Tongue (tissue), 2 donors: Measurements from ENCODE around the gene SHC4. TPM values are rescaled to one million over a fixed set of nuclear protein-coding genes. Genes with fewer than 3 reads are reported as not detected.

Experiments
- DNase-seq: peaks from one replicate; pipeline ENCODE4 v3.0.0-alpha.2; 2015
- total RNA-seq: library from RNA; depleted of rRNA; stranded (reverse); fragments of >200 nt; gene quantifications from one replicate; pipeline ENCODE4 v1.2.3, GENCODE V29; 2014

The SHC4 gene
- total RNA-seq, 1 donor from 2014 or later = 7.7 TPM

DNA sequence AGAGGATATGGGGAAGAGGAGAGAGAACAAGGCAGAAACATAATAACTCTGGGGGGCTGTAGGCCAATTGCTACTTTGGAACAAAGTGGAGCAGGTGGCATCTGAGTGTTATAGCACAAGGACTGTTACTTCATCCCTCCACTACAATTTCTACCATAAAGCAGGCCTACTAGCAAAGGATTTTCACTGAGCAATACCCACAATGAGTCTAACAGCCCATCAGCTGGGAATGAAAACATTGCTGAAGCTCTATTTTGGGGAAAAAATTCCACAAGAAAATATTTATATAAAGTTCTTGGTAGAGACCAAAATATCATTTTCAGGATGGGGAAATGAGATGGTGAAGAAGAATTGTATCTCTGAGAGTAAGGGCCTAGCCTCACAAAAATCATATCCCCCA, 3.6 kb upstream of the SHC4 start:
- no peak for DNase-seq

DNA sequence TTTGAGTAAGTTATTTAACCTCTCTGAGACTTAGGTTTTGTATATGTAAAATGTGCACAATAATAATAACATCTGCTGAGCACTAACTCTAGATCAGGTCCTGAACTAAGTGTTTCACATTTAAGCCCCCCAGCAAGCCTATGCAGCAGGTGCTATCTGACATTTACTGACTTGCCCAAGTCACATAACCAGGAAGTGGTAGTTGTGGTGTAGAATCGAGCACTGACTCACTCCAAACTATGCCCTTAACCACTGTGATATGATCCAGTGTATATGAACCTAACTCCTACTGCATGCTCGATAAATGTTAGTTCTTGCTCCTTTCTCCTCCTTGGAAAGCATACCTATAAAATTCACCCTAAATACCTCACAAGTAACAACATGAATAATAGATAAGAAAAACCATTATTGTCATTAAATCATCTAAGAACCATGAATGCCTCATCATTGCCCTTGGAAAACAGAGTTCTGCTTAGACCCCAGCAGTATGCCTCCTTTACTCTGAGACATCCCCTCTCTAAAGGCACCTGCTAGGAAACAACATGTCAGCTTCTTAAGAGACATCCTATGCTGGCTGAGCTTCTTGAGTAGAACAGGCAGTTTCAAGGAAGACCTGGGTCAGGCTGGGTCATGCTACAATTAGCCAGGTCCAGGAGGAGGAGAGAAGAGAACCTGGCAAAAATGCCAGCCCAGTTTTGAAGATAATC, 3.0 kb upstream of the SHC4 start:
- no peak for DNase-seq

DNA sequence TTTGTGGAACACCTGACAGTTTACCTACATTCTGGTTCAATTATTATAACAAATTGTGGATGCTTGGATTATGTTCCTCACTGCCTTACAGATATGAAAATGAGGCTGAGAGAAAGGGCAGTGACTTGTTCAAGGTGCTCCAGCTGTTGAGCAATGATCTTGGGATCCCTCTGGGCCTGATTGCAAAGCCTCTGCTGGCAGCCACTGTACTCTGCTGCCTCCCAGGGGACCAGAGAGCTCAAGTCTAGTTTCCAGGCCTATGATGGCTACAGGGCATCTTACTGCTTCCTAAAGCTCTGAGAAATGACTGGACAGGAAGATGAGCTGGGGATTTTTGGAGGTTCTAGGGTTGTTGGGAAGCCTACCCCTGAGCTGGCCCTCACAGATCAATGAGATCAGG, 2.3 kb upstream of the SHC4 start:
- DNase-seq = no peak

DNA sequence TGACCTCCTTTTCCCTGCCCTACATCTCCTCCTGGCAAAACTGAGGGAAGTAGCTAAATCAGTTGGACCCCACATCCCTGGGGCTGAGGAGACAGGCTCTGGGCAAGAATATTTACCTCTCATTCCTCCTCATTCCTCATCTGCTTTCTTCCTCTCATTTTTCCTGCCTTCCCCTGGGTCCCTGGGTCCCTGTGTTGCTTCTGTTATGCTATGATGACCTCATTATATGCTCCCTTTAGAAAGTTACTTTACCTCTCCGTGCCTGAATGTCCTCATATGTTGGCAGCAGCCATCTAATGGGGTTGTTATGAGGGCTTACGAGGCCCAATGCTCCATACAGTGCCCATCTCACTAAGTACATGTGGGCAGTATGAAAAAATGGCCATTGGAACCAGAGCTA, 1.2 kb upstream of the SHC4 start:
- no peak for DNase-seq

DNA sequence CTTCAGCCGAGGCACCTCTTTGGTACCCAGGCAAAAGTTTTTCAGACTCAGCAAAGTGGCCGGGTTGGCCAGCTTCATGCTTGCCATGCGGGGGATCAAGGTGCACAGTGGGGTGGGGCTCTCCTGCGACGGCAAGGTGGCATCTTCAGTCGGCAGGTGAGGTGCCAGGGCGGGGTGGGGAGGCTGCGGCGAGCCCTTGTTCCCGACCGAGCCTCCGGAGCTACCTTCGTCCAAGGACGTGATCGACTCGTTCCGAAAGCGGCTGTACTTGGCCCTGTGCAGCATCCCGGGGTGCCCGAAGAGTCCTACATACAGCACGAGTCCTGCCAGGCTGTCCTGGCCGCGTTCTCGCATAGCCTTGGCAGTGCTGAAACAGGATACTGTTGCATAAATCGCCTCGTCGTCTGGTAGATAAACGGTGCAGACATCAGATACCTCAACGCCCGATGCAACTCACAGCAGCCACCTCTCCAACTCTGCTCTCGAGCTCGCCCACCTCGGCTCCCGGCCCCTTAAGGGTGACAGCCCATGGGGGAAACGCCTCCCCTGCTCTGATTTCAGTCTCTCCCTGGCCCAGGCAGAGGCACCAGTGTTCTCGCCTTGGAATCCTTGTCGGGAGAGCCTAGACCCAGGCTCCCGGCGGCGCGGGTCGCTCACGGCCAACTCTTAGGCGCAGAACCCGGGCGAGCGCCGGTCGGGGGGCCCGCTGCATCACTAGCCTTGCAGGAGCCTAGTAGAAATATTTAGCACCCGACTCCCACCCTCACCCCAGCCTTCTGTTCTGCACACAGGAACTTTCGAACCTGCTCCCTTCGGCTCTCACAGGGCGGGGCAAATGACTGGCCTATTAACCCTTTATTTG, 826 bp downstream of the SHC4 start:
- peak; percentile 58 for DNase-seq

DNA sequence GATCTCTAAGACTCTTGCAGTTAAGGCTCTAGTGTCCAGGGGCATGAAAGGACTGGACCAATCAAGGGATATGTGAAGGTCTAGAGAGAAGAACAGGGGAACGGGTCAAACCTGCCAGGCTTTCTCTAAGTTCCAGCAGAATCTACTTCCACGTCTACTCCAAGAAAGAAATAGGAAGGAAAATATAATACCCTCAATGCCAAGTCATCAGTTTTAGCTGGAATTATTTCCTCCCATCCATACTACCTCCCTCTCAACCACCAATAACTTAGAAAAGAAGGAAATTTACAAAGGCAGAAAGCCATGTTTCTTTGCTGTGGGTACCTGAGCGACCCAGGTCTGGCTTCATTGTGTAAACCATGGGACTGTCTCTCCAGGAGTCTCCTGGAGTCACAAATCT, 7.8 kb downstream of the SHC4 start:
- no peak for DNase-seq

DNA sequence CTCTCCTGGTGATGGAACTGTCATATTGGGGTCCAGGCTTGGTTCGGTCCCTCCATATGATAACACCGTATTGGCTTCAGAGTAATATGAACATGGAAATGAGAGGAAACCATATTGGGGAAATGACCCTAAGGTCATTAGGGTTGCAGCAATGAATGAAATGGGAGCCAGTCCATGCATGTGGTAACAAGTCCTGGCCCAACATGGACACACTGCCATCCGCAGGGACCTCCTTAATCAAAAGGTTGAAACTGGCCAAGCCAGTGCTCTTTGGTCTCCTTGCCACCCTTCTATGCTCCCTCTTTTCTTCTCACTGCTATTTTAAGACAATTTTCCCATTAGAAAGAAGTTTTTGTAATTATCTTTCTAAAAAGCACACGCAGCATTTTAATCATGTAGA, 8.3 kb downstream of the SHC4 start:
- DNase-seq = no peak

DNA sequence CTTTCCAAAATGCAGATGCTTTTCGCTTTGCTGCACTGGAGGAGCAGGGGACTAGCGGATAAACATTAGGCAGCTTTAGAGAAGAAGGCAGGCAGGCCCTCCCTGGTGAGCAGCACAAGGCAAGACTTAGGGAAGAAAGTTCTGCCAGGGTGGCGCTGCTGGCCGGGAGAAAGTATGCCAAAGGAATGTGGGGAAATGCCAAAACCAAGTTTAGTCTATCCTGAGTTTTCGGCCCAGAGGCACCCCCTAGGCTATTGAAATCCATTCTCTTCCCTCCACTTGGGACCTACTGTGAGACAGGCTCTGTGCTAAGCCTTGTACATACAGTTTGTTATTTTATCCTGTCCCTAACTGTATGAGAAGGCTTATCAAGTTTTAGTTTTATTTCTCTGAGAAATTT, 9.2 kb downstream of the SHC4 start:
- no peak for DNase-seq

DNA sequence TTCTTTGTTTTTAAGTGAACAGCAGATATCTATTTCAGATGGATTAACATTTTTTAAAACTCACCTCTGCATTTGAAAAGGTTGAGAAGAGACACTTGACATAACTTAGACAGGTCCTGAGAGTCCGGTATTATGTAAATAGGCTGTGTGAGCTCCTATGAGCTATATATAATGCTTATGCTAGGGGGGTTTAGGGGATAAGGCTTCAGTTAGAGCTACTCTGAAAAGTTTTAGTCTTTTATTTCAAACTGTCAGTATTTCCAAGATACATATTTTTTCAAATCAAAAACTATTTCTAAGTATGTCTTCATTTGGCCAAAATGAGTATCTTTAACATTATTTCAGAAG, 16.9 kb downstream of the SHC4 start:
- DNase-seq = no peak

DNA sequence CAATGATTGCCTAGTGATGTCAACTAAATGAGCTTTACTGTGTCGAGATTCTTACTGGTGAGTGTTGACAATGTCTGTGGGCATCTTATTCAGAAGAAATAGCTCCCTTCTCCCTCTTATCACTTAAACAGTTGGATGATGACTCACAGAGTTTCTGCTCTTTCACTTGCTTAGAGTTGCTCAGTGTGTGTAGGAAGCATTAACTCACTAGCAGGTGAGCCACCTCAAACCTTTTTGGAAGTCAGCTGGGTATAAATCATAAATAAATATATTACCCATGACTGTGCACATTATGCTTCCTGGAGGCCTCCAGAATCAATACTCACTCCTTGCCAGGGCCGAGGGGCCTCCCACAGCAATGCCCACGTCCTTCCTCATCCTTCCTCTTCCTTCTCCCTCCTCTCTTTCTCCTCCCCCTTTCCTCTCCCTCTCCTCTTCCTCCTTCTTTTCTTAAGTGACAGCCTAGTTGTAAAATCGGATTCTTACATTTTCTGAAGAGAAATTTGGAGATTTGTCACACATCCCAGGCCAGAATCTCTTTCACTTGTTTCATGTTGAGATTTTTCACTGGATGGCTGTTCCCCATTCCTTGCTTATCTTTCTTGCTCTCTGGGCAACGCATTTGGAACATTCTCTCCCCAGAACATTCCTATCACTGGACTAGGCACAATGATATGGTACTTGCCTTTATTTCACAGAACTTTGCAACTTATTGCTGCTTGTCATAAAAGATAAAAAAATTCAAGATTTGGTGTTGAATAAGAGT, 17.5 kb downstream of the SHC4 start:
- DNase-seq = no peak

DNA sequence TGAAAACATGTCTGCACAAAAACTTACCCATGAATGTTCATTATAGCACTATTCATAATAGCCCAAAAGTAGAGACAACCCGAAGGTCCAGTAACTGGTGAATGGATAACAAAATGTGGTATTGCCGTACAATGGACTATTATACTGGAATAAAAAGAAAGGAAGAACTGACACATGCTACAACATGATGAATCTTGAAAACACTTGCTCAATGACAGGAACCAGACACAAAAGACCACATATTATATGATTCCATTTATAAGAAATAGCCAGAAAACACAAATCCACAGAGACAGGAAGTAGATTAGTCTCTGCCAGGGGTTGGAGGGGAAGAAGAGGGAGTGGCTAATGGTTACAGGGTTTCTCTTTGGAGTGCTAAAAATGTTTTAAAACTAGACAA, 18.3 kb downstream of the SHC4 start:
- no peak for DNase-seq

DNA sequence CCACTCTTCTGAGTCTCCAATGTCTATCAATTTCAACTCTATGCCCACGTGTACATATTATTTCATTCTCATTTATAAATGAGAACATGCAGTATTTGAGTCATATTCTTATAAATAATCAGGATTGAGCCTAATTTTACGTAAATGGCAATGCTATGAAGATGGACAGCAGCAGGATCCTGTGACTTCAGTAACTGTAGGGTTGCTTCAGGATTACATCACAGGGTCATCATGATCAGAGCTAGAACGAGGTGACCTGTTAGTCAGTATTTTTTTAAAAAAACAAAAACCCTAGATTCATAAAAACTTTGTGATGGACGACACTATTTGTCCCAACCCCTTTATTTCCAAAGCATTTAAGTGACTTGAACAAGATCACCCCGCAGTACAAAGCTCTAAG, 21.8 kb downstream of the SHC4 start:
- DNase-seq = no peak

DNA sequence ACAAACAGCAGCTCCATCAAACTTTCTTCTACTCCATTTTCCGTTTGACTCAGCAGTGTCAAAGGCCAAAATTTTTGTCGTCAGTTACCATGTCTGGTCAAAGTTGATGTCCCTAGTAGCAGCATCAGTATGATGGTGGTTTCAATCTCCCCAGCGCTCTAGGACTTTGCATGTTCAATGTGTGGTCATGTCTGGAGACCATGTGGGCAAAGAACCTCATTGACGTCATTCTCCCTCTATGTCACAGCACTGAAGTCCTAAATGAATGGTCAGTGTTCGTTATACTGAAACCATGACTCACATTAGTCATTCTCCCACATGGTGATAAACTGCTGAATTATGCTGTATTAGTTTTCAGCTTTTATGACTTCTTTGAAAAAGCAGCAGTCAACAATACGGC, 23.2 kb downstream of the SHC4 start:
- DNase-seq = no peak

DNA sequence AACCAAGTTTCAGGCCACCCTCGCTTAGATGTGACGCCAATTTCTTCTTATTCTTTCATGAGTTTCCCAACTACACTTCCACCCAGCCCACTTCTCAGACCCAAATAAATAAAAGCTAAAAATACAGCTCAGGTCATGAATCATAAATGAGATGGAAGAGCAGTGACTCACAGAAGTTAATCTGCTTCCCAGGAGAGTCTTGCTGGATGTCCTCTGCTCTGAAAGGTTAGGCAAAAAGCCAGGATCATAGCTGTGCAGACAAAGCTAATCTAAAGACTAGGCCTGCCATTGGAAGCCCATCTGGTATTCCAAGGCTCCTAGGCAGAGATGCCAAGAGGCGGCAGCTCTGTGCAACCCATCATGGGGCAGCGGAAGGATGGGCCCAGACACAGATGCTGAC, 24.1 kb downstream of the SHC4 start:
- no peak for DNase-seq

DNA sequence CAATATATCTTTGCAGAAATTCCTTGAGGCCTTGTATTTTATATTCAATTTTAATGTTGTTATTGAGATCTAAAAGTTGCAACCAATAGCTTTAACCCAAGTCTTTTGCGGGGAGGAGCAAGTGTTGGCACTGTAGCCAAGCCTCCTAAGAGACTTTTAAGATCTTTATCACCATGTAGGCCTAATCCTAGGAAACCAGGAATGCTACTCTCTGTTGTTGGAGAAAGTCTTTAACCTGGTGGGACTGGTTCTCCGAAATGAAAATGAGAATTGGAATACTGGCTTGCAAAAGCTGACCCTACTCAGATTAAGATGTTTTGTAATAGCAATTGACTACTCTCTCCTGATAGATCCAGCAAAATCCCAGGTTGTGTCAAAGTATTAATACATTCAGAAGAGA, 25.8 kb downstream of the SHC4 start:
- no peak for DNase-seq

DNA sequence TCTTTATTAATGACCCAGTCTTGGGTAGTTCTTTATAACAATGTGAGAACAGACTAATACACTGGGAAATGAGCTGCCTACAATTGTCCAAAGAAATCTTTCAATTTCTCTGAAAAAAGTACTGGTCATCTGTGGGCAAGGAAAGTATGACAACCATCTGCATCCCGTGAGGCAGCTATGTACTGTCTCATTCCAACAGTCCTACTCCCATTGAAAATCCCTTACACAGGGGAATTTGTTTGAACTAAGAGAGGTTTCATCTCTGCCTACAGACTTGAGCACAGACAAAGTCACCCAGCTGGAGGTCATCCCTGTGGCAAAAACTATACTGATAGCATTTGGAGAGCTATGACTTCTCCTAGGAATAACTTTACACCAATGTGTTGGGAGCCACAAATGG, 27.1 kb downstream of the SHC4 start:
- no peak for DNase-seq

DNA sequence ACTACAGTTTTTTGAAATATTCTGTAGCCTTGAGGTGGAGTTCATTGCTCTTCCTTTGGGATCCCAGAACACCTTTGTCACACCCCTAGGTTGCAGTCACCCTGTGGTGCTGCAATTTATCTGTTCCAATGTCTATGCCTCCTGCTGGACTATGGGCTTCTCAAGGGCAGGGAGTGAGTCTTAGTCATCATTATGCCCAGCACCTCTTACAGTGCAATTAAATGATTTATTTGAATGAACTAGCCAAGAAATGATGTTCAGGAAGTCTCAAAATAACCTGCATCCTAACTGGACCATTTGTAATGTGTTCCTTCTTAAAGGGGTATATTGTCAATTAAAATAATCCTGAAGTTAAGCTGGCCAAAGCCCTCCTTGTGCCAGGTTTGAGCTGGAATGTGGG, 28.5 kb downstream of the SHC4 start:
- DNase-seq = no peak

DNA sequence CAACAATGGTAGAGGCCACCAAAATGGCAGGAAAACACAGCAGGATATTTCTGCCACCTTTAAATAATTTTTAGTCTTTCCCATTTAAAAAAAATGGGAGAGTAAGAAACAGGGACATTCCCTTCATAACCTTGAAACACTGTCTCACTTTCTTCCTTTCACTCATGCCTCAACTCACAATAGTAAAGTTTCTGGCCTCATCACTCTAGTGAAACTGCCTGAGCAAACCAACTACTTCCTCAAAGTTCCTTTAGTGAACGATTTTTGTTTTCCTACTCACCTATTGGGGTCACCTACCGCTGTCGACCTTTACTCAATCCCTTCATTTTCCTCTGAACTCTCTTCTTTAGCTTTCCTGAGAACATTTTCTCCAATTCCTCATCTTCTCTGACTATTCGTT, 33.0 kb downstream of the SHC4 start:
- DNase-seq = no peak

DNA sequence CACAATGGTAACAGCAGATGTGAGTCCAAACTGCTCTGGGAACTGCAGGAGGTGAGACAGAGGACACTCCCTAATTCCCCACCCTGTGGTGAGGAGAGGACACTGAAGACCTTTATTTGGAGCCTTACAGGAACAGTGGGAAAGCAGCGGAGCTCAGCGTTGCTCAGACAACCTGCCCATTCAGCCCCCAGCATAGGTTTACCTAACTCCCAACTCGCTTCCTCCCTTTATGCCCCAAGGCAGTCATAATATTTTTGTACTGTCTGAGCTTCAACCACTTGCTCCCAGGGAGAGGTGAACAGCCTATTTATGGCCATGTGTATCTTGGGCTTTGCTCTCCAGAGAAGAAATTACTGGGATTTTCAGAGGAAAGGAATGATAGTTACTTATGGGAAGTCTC, 34.1 kb downstream of the SHC4 start:
- no peak for DNase-seq

DNA sequence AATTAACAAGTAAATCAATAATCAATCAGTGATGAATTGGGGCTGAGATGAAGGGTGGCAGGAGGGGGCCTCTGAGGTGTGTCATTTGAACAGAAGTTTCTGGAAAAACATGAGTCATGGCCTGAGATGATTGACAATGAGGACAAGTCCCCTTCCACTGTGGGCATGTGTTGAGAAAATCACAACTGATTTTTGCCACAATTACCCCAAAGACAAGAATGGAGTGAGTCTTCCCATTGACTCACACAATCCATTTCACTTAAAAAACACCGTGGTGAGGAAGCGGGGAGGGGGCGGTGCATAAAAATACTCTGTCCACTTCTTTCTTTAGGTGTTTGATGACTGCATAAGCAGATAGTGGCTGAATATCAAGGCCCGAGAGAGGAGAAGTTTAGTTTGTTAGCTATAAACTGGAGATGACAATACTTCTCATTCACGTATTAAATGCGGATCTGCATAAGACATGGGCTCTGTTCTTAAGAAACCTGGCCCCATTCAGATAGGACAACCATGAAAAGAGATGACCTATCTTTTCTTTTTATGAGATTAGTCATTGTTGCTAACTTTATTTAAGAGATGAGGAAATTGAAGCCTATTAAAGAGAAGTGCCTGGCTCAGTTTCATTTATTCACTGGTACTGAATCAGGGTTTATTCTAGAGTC, 34.7 kb downstream of the SHC4 start:
- no peak for DNase-seq

DNA sequence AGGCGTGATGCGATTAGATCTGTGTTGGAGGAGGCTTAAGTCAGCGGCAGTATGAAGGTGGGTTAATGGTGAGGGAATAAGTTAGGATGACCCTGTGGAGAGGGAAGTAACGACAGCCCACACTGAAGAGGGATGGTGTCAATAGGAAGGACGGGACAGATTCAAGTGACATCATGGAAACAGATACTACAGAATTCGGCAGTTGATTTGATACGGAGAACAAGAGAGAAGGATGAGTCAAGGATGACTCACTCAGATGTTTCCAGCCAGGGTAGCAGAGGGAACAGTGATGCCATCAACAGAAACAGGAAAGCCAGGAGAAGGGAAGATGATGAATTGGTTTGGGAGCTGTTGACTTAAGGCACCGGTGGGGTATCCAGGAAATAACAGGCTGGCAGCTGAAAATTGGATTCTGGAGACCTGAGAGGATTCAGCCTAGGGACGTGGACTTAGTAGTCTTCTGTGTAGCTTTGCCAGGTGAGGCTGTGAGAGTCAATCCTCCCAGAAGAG, 38.0 kb downstream of the SHC4 start:
- DNase-seq = no peak

DNA sequence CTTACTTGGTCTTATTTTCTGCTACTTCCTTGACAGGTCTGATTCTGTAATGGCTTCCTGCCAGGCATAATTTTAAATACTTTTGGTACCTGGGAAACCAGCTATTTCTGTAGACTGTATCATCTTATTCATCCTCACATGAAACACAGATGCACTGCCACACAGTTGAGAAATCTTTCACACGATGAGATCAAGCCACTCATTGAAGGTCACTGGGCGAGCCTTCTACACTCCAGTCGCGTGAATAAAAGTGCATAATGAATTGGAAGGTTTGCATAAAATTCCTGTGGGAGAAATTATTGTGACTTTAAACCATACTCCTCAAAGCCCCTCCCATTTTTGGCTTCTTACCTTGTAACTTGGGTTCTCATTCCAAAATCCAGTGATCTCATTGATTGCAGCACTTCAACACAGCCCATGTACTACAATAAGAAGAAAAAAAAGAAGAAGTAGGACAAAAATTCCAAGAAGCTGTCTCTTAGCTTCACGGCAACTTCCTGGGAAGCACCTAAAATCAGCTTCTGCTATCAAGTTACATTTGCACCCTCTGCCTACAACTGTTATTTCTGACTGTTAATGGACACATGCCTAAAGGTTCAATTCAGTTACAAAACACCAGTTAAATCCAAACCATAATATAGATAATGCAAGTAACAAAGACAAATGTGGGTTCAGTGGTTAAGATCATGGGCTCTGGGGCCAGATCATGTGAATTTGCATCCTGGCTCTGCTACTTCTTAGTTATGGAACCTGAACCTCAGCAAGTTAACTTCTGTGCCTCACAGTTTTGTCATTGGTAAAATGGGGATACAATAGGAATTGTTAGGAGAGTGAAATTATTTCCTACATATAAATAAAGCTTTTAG, 39.0 kb downstream of the SHC4 start:
- no peak for DNase-seq
